Measurements from ENCODE around the gene ACP7.
"Not testable (repeated sequence)": the region's sequence is repeated elsewhere in the genome, so short reads cannot be mapped to it uniquely, and the experiment has no call there.

ACP7 gene

DNA sequence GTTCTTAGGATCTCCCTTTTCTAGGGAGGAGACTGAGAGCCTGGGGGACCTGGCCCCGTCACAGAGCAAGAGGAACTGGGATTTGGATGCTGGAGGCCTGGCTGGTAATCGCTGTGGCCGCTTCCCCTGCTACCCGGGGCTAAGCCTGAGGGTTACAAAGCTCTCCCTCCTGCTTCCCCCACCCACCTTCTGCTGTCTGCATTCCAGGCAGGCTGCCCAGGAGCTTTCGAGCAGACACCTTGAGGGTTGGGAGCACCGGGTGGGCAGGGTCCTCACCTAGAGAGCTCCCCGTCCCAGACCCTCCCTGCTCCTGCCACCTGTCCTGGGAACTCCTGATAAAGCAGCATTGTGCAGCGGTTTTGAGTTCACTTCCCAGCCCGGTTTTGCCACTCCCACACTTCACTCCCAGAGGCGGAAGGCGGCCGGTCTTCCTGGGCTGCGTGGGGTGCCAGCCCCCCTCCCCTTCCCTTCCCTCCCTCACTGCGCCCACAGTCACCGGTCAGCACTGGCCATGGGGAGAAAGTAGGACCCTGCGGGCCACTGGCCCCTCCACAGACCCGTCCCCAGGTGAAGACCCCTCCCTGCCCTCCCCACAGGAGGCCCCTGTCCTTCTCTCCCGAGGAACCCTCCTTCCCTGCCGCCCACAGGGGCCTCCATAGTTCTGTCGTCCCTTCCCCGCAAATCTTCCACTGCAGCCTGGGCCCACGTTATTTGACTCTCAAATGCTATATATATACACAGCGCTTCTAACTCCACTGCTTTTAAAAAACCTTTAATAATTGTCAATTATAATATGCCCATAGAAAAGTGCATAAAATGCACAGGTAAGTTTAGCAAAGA is 49.5 kb downstream of the ACP7 start:
- no peak for DNase-seq

GRCh38 chr19:39135701-39136100 is 51.5 kb downstream of the ACP7 start:
- DNase-seq, result no peak

- no peak for DNase-seq
Observed at GRCh38 chr19:39136225-39136940, 52.2 kb downstream of the ACP7 start.

DNA sequence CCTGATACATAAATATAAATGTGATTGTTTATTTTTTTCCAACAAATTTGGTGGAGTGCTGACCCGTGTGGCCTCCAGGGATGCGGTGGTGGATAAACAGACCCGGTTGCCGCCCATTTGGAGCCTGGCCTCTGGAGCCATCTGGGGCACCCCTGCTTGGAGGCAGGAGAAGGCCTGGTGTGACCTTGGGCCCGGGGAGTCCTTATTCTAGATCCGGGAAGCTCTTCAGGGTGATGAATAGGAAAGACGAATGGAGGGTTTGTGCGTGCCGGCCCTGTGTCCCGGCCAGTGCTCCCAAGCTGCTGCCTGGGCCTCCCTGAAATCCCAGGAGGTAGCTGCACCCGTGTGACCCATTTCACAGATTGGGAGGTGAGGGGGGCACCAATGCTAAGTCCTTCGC is 53.0 kb downstream of the ACP7 start:
- DNase-seq, result no peak

DNA sequence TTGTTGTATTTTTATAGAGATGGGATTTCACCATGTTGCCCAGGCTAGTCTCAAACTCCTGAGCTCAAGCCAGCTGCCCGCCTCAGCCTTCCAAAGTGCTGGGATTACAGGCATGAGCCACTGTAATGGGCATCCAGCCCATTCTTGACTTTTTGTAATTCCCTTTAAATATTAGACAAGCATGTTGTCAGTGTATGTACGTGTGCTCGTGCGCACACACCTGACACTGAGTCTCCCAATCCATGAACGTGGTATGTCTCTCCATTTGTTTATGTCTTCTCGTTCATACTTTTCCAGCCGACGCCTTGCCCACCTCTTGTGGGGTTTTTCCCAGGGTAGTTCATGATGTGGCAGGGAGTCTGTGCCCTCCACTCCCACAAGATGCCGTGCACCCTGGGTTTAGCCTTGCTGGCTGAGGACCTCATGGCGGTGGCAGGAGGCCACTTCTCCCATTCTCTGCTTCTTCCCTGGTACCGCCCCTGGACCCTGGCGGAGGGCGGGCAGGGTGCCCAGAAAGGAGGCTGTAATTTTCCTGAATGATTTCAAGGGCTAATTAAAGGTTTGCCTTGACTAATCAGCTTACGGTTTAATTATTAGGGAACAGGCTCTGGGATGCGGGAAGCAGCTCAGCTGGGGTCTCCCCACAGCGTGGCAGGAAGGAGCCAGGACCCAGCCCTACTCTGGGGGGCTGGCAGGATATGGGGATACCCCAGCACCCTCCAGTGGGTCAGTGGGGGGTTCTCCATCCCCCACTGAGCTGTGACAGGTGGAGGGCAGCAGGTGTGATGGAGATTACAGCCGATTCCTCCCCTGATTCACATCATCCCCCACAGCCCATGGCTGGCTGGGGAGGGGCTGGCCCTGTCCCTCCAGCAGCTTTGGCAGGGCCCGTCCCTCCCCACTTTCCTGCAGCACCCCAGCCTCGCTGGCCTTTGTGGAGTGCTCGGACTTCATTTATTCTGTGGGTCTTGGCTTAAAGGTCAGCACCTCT is 54.3 kb downstream of the ACP7 start:
- no peak for DNase-seq

- DNase-seq, result no peak
Observed at GRCh38 chr19:39139305-39139874, 55.2 kb downstream of the ACP7 start.

- no peak for DNase-seq
Observed at GRCh38 chr19:39139971-39140453, 55.8 kb downstream of the ACP7 start.

DNA sequence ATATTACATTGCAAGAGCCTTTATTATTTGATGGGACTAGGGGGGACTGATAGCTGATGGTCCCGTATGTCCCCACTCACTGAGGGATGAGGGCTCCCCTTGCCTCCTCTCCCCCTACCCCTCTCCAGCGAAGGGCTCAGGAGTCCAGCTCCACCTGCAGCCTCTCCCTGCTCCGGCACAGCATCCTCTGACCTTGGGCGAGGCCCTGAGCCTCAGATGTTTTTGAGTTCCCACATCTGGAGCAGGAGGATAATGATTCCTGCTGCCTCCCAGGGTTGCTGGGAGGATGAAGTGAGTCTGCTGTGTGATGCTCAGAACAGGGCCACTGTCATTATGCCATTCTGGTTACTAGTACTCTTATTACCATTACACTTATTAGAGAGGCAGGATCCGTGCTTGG is 56.4 kb downstream of the ACP7 start:
- no peak for DNase-seq

DNA sequence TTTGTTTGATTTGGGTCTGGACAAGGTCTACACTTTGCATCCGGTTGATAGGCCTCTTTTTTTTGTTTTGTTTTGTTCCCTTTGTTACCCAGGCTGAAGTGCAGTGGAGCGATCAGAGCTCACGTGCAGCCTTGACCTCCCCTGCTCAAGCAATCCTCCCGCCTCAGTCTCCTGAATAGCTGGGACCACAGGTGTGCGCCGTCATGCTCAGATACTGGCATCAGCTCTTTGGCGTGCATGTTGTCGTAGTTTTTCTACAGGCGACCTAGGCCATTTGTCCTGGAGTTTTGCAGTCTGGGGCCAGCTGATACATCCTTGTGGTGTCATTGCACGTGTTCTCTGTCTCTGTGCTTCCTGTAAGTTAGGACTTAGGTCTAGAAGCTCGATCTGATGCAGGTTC is 57.8 kb downstream of the ACP7 start:
- DNase-seq, result no peak

GRCh38 chr19:39142630-39143029 is 58.5 kb downstream of the ACP7 start:
- no peak for DNase-seq

- not testable (repeated sequence) for DNase-seq
Observed at GRCh38 chr19:39143757-39144289, 59.7 kb downstream of the ACP7 start.

DNA sequence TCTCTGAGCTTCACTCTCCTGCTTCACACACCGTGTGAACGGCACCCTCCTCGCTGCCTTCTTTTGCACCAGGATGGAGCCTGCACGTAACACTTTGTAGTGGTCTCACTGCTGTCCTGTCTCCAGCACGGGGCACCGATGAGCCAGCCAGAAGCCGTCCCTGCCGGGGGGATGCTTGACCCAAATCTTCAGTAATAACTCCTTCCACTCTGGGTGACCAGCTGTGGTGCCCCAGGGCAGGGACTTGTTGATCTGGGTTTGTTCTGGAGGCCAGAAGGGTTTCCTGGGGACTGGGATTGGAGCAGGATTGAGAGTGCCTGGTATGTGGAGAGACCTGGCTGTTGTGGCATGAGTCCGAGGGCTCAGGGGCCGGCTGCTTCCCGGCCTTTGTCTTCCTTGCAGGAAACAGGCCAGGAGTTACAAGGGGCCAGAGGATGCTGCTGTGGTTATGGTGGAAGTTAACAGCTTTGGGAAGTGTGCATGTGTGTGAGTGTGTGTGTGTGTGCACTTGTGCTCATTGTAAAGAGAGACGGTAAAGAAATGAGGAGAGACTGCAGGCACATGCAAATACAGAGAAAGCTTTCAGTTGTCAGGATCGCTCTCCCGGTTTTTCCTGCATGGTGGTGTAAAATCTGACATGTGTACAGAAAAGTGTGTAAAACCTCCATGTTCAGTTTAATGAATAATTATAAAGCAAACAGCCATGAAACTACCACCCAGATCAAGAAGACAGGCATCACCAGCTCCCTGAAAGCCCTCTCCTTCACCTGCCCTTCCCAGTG is 60.3 kb downstream of the ACP7 start:
- no peak for DNase-seq

DNA sequence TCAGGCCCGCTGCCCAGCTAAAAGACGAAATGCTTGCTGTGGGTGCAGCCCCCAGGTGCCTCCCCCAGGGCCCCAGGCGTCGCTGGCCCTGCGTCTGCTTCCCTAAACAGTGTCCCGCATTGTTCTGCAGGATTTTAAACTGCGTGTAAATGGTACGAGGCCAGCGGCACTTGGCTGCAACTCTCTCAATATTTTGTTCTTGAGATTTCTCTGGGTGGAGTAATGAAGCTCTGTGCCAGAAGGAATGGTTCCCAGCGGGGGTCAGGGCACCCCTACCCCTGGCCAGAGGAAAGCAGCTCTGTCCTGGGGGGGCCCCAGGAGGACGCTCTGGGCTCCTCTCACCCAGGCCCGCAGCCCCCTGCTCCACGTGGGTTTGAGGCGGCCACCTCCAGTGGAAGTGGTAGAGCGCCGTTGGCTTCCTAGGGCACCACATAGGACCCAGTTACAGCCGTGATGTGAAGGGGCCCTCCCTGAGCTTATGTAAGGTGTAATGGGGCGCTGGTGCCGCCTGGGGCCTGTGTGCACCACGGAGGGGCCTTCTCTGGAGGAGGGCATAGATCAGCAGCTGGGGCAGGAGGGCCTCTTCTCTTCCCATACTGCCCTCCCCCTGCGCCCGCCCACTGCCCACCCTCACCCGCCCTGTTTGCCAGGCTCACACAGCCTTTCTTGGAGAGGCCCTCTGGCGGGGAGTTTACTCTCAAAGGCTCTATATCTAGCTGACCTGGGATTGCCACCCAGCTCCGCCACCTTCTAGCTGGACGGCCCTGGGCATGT is 61.2 kb downstream of the ACP7 start:
- no peak for DNase-seq

GRCh38 chr19:39146091-39146490 is 61.9 kb downstream of the ACP7 start:
- no peak for DNase-seq

- no peak for DNase-seq
Observed at GRCh38 chr19:39146686-39147450, 62.7 kb downstream of the ACP7 start.

GRCh38 chr19:39147480-39147879 is 63.3 kb downstream of the ACP7 start:
- DNase-seq, result no peak

DNA sequence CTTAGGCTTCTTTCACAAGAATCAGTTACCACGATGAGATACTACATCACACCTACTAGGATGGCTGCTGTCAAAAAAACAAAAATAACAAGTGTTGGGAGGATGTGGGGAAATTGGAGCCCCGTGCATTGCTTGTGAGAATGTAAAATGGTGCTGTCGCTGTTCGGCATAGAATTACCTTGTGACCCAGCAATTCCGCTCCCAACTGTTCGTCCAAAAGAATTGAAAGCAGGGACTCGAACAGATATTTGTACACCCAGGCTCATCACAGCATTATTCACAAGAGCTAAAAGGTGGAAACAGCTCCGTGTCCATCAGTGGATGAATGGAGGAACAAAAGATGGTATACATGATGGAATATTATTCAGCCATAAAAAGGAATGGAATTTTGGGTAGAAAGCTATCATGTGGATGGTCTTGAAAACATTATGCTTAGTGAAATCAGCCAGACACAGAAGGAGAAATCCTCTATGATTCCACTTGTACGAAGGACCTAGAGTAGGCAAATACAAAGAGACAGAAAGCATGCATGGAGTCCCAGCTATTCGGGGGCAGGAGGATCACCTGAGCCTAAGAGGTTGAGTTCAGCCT is 64.9 kb downstream of the ACP7 start:
- no peak for DNase-seq

DNA sequence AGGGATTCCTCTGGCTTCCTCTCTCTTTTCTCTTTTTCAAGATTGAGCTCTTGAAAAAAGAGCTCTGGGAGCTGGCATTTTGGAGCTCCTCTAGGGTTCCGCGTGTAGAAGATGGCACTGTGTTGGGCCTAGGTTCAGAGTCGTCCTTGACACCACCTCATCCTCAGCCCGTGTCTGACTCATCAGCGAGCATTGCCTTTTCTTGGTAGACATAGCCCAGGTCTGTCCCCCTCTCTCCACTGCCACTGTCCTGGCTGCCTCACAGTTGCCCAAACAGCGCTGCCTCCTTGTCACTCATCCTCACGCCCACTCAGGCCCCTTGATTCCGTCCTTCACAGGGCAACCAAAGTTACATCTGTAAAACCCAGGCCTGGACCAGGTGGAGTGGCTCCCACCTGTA is 66.1 kb downstream of the ACP7 start:
- no peak for DNase-seq

GRCh38 chr19:39150807-39151600 is 66.8 kb downstream of the ACP7 start:
- DNase-seq, result no peak

All from right forelimb (tissue), 1 donor.